Dendritic cell treated with granulocyte-macrophage colony-stimulating factor and Interleukin-4, amounts not matched to agents 40 ng/mL and 50 ng/mL, for 4 days (primary cell): Measurements from ENCODE around the gene LRRC27.

Source experiments
- H3K27ac Mint-ChIP-seq: one replicate; pipeline ENCODE4 v1.8.0; 2022; ENCODE audit warnings: mild to moderate bottlenecking, mixed read lengths
- H3K27me3 Mint-ChIP-seq: one replicate; pipeline ENCODE4 v1.8.0; 2022; ENCODE audit warnings: mild to moderate bottlenecking, mixed read lengths
- H3K36me3 Mint-ChIP-seq: one replicate; pipeline ENCODE4 v1.8.0; 2022; ENCODE audit warnings: low read depth, mixed read lengths
- H3K4me1 Mint-ChIP-seq: one replicate; pipeline ENCODE4 v1.8.0; 2022; ENCODE audit warnings: low read depth, mixed read lengths
- H3K4me3 Mint-ChIP-seq: one replicate; pipeline ENCODE4 v1.8.0; 2022; ENCODE audit warnings: mild to moderate bottlenecking, moderate library complexity, mixed read lengths
- H3K9me3 Mint-ChIP-seq: one replicate; pipeline ENCODE4 v1.8.0; 2022; ENCODE audit warnings: mixed read lengths
- intact Hi-C: fragments of 100-400 bp; cut with micrococcal nuclease; formaldehyde crosslinking; loops from one replicate; pipeline ENCODE4 v1.15.0; 2022

LRRC27 gene

GRCh38 chr10:132413226-132414205 lies 81.5 kb downstream of the LRRC27 start:
- H3K36me3 Mint-ChIP-seq, result peaks cover 67% of the 10 kb centered on the region
- H3K27me3 Mint-ChIP-seq, result no peaks in the 10 kb centered on the region
- H3K27ac Mint-ChIP-seq, result peak overlapping the region; percentile 79

GRCh38 chr10:132414402-132415016 lies 82.5 kb downstream of the LRRC27 start:
- Mint-ChIP-seq H3K9me3 (no peaks in the 10 kb centered on the region), H3K4me1 (peaks cover 82% of the 10 kb centered on the region), H3K36me3 (peaks cover 57% of the 10 kb centered on the region), H3K27me3 (no peaks in the 10 kb centered on the region), H3K4me3 (no peak overlapping the region), H3K27ac (peak overlapping the region; percentile 57)
- intact Hi-C loops, result no loop called here

More at GRCh38 chr10:132413226-132414205, 81.5 kb downstream of the LRRC27 start:
- intact Hi-C loops, result no loop called here
- Mint-ChIP-seq H3K4me3 (no peak overlapping the region), H3K4me1 (peaks cover 85% of the 10 kb centered on the region), H3K9me3 (no peaks in the 10 kb centered on the region)

GRCh38 chr10:132415255-132415654 lies 83.3 kb downstream of the LRRC27 start:
- H3K4me3 Mint-ChIP-seq, result no peak overlapping the region
- no peaks in the 10 kb centered on the region for H3K9me3 Mint-ChIP-seq
- H3K27me3 Mint-ChIP-seq, result no peaks in the 10 kb centered on the region
- peaks cover 49% of the 10 kb centered on the region for H3K36me3 Mint-ChIP-seq
- H3K27ac Mint-ChIP-seq, result peak overlapping the region; percentile 96
- intact Hi-C loops, result no loop called here
- H3K4me1 Mint-ChIP-seq, result peaks cover 81% of the 10 kb centered on the region

DNA sequence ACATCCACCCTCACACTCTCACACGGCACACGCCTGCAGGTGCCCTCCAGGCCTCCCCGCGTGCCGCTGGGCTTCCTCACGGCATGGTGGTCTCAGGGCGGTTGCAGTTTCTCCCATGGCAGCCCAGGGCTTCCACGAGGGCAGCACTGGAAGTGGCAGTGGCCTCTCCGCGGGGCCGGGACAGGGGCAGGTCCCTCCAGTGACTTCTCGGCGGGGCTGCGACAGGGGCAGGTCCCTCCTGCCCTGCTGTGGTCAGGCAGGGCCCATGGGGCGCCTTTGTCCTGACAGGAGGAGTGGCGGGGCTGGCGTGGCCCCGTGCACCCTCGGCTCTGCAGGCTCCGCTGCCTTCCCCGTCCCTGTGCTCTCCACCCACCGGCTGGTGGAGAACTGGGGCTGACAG lies 84.0 kb downstream of the LRRC27 start:
- intact Hi-C loops, result no loop called here
- peaks cover 81% of the 10 kb centered on the region for H3K4me1 Mint-ChIP-seq
- peaks cover 42% of the 10 kb centered on the region for H3K36me3 Mint-ChIP-seq
- H3K9me3 Mint-ChIP-seq, result no peaks in the 10 kb centered on the region
- H3K4me3 Mint-ChIP-seq, result no peak overlapping the region
- no peaks in the 10 kb centered on the region for H3K27me3 Mint-ChIP-seq
- H3K27ac Mint-ChIP-seq, result peak overlapping the region; percentile 96

- peak overlapping the region; percentile 96 for H3K27ac Mint-ChIP-seq
Observed at GRCh38 chr10:132416566-132417256, 84.7 kb downstream of the LRRC27 start.

GRCh38 chr10:132417257-132417910 lies 85.4 kb downstream of the LRRC27 start:
- H3K27ac Mint-ChIP-seq, result peak overlapping the region; percentile 96

More at GRCh38 chr10:132416566-132417256, 84.7 kb downstream of the LRRC27 start:
- Mint-ChIP-seq H3K9me3 (no peaks in the 10 kb centered on the region), H3K27me3 (no peaks in the 10 kb centered on the region), H3K4me1 (peaks cover 81% of the 10 kb centered on the region), H3K36me3 (peaks cover 42% of the 10 kb centered on the region), H3K4me3 (no peak overlapping the region)
- intact Hi-C loops, result no loop called here

DNA sequence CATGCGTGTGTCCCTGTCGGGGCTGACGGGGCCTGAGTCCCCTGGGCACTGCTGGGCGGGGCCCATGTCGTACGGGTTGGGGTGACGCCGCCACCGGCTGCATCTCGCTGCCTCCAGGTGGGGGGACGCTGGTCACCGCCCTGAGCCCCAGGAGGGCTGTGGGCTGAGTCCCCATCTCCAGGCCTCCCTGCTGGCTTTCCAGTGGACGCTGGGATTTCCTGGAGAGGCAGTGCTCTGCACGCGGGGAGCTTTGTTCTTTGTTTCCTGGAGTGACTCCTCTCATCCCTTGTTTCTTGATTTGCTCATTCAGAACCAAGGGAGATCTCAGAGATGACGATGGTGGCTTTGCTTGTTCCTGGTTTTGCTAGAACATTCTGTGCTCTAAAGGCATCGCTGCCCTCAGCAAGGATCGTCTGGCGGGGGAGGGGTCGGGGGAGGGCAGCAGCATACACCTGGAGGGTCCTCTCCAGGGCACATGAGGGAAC lies 86.0 kb downstream of the LRRC27 start:
- Mint-ChIP-seq H3K4me1 (peaks cover 81% of the 10 kb centered on the region), H3K36me3 (peaks cover 37% of the 10 kb centered on the region), H3K27ac (peak overlapping the region; percentile 96), H3K27me3 (no peaks in the 10 kb centered on the region), H3K4me3 (peak overlapping the region; percentile 30), H3K9me3 (no peaks in the 10 kb centered on the region)
- intact Hi-C loops, result no loop called here

More at GRCh38 chr10:132417257-132417910, 85.4 kb downstream of the LRRC27 start:
- peaks cover 42% of the 10 kb centered on the region for H3K36me3 Mint-ChIP-seq
- H3K9me3 Mint-ChIP-seq, result no peaks in the 10 kb centered on the region
- intact Hi-C loops, result no loop called here
- H3K4me1 Mint-ChIP-seq, result peaks cover 81% of the 10 kb centered on the region
- no peak overlapping the region for H3K4me3 Mint-ChIP-seq
- H3K27me3 Mint-ChIP-seq, result no peaks in the 10 kb centered on the region

DNA sequence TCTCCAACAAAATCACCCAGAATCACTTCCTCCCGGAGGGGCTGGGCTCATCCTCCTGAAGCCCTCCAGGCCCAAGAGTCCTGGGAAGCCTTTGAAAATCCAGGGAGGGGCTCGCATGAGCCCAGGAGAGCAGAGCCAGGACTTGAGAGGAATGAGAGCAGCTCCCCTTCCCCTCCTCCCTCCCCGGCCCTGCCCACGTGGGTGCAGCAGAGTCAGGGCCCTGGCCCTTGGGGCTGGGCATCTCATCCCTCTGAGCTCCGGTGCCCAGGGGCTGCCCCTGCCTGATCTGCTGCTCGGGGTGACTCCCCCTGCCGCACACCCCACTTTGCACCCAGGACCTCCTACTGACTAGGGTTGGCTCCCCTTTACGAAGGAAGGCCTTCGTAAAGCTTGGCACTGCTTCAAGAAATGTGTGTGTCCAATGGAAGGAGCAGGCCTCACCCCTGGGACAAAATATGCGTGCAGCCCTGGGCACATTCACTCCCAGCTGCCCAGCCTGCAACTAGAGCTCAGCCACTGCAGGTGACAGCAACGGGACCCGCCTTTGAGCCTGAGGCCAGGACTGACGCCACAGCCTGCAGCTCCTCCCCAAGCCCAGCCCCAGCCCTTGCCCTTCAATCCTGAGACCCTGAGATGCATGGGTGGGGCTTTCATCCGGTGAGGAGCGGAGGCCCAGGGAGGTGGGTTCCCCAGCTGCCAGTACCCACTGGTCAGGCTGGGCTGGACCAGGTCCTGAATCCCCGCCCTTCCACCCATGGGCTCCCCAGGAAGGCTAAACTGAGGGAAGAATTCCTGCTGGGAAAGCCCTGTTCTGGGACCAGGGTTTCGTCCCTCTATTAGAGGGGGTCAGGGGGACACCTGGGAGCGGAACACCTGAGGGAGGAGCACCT lies 86.8 kb downstream of the LRRC27 start:
- H3K36me3 Mint-ChIP-seq, result peaks cover 32% of the 10 kb centered on the region
- no peaks in the 10 kb centered on the region for H3K9me3 Mint-ChIP-seq
- no peaks in the 10 kb centered on the region for H3K27me3 Mint-ChIP-seq
- intact Hi-C loops, result no loop called here
- H3K27ac Mint-ChIP-seq, result peak overlapping the region; percentile 96
- H3K4me3 Mint-ChIP-seq, result peak overlapping the region; percentile 30
- H3K4me1 Mint-ChIP-seq, result peaks cover 82% of the 10 kb centered on the region

GRCh38 chr10:132419538-132420468 lies 87.8 kb downstream of the LRRC27 start:
- Mint-ChIP-seq H3K36me3 (peaks cover 21% of the 10 kb centered on the region), H3K27me3 (no peaks in the 10 kb centered on the region), H3K4me3 (peak overlapping the region; percentile 51), H3K27ac (peak overlapping the region; percentile 96), H3K9me3 (no peaks in the 10 kb centered on the region), H3K4me1 (peaks cover 79% of the 10 kb centered on the region)
- intact Hi-C loops, result loop anchor here (5.0 kb wide), 1 partner anchor 33 kb away; no protein-coding TSS in a partner anchor

DNA sequence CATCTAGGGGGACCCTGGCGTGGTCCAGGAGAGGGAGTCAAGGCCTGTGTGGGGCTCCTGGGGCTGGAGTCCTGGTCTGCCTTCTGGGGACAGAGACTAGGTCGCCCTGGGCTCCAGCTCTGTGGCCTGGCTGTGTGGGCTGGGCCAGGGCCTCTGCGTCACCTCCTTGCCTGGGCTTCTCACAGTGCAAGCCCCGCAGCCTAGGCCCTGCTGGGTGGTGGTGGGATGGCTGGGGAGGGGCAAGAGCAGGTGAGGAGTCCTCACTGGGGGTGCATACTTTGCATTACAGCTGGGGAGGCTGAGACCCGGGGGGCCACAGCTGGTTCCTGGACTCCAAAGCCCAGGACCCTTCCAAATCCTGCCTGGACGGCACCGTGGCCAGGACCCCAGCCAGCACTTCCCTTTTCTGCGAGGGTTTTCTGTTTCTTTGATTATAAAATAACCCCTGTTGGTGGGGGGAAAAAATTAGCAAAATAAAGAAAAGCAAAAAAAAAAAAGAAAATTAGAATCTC lies 88.5 kb downstream of the LRRC27 start:
- peak overlapping the region; percentile 96 for H3K27ac Mint-ChIP-seq
- intact Hi-C loops, result loop anchor here (5.0 kb wide), 1 partner anchor 33 kb away; no protein-coding TSS in a partner anchor
- H3K4me1 Mint-ChIP-seq, result peaks cover 72% of the 10 kb centered on the region
- H3K9me3 Mint-ChIP-seq, result no peaks in the 10 kb centered on the region
- no peaks in the 10 kb centered on the region for H3K27me3 Mint-ChIP-seq
- peak overlapping the region; percentile 51 for H3K4me3 Mint-ChIP-seq
- H3K36me3 Mint-ChIP-seq, result peaks cover 14% of the 10 kb centered on the region

DNA sequence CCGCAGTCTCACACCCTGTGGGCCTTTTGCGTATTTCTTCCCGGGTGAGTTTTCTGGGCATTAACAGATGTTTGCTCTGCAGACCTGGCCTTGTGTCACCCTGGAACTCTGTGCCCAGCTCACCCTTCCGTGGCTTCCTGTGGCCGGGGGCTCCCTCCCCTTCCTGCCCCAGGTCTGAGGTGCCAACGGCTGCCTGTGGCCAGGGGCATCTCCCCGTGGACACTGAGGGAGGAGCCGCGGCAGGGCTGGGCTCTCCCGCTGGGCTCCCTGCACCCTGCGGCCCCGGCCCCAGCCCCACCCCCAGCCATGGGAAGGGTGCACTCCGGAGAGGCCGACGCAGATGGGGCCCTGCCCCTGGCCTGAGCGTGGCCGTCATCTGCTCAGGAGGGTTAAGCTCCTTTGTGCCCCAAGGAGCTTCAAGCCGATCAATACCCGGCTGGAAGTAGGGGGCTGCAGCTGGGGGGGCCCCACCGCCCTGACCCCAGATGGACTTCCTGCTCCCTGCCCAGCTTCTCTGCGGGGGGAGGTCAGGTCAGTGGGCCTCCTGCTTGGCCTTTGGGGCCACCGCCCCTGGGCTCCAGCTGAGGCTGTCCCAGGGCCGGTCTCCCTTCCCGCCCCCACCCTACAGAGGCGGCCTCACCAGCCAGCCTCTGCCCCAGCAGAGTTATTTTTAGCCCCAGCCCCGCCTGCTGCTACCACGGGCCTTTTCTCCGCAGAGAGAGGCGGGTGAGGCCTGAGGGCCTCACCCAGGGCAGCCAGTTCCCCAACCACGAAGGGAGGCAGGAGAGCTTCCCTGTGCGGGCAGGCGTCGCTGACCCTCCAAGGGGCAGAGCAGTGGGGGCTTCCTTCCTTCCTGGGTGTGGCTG lies 89.2 kb downstream of the LRRC27 start:
- Mint-ChIP-seq H3K36me3 (peaks cover 7% of the 10 kb centered on the region), H3K4me1 (peaks cover 66% of the 10 kb centered on the region), H3K27me3 (no peaks in the 10 kb centered on the region), H3K27ac (peak overlapping the region; percentile 96), H3K4me3 (peak overlapping the region; percentile 76), H3K9me3 (no peaks in the 10 kb centered on the region)
- intact Hi-C loops, result loop anchor here (5.0 kb wide), 1 partner anchor 34 kb away; no protein-coding TSS in a partner anchor
